Measurements from ENCODE around the gene TCHP. TPM values are rescaled to one million over a fixed set of nuclear protein-coding genes. Genes with fewer than 3 reads are reported as not detected.
"Not testable (repeated sequence)": the region's sequence is repeated elsewhere in the genome, so short reads cannot be mapped to it uniquely, and the experiment has no call there.

The TCHP gene
- total RNA-seq, 1 donor from 2014 or later, result 7.7 TPM

DNA sequence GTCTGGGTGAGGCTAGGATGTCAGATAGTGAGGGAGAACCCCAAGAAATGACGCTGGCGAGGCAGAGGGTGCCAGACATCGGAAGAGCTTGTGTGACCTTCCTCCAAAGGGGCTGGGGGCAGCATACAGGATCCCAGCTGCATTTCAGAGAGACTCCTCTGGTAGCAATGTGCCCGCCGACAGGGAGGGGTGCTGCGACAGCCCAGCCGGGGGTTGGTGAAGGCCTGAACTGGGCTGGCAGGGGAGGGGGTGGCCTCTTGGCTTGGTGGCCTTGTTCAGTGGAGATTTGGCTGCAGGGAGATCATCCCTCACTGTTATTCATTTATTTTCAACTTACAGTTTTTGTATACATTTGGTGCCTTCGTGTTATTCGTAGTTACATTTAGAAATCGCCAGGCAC lies 5.2 kb downstream of the TCHP start:
- no peak for ATAC-seq
- DNase-seq (ENCODE audit: low spot score), result no peak

- peak; percentile 86 for ATAC-seq
- DNase-seq (ENCODE audit: low spot score), result no peak
Observed at GRCh38 chr12:109910254-109910968, 10.3 kb downstream of the TCHP start.

- ATAC-seq (peak; percentile 74), DNase-seq (ENCODE audit: low spot score) (no peak)
Observed at GRCh38 chr12:109910969-109911348, 10.9 kb downstream of the TCHP start.

- DNase-seq (ENCODE audit: low spot score), result no peak
- no peak for ATAC-seq
Observed at GRCh38 chr12:109912855-109913321, 12.8 kb downstream of the TCHP start.

- ATAC-seq (no peak), DNase-seq (ENCODE audit: low spot score) (no peak)
Observed at GRCh38 chr12:109914461-109914860, 14.4 kb downstream of the TCHP start.

GRCh38 chr12:109915171-109916040 lies 15.3 kb downstream of the TCHP start:
- no peak for ATAC-seq
- no peak for DNase-seq (ENCODE audit: low spot score)

- no peak for ATAC-seq
- DNase-seq (ENCODE audit: low spot score), result no peak
Observed at GRCh38 chr12:109916045-109916444, 16.0 kb downstream of the TCHP start.

- ATAC-seq (no peak), DNase-seq (ENCODE audit: low spot score) (no peak)
Observed at GRCh38 chr12:109919456-109919855, 19.4 kb downstream of the TCHP start.

GRCh38 chr12:109920261-109920780 lies 20.2 kb downstream of the TCHP start:
- no peak for DNase-seq (ENCODE audit: low spot score)
- ATAC-seq, result no peak

- no peak for DNase-seq (ENCODE audit: low spot score)
Observed at GRCh38 chr12:109921982-109922381, 21.9 kb downstream of the TCHP start.

GRCh38 chr12:109923038-109923437 lies 23.0 kb downstream of the TCHP start:
- ATAC-seq (no peak), DNase-seq (ENCODE audit: low spot score) (no peak)

More at GRCh38 chr12:109921982-109922381, 21.9 kb downstream of the TCHP start:
- ATAC-seq, result no peak

DNA sequence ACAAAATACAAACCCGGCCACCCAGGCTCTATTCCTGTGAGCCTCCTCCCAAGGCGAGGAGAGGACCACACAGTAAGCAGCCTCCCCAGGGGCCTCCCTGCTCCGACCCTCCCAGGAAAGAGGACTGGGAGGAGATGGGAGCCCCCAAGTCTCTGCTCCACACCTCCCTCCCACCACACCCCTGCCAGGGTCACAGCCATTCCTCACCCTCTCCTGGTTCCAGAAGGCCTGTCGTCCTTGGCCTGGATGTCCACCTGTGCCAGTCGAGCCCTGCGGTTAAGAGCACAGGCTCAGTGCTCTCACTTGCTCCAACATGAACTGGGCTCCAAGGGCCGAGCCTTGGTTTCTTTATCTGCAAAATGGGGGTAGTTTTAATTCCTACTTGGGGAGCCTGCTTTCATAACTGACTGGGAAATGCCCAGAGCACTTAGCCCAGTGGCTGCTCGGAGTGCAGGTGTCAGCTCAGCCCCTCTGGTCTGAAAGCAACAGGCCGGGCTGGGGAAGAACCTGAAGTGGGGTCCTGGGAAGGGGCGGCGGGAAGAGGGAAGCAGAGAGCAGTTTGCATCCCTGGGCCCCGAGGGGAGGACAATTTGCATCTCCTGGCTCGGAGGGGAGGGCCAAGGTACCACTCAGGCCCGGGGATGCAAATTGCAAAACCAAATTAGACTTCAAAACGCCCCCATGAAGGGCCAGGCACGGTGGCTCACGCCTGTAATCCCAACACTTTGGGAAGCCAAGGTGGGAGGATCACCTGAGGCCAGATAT lies 23.6 kb downstream of the TCHP start:
- ATAC-seq (no peak), DNase-seq (ENCODE audit: low spot score) (no peak)

DNA sequence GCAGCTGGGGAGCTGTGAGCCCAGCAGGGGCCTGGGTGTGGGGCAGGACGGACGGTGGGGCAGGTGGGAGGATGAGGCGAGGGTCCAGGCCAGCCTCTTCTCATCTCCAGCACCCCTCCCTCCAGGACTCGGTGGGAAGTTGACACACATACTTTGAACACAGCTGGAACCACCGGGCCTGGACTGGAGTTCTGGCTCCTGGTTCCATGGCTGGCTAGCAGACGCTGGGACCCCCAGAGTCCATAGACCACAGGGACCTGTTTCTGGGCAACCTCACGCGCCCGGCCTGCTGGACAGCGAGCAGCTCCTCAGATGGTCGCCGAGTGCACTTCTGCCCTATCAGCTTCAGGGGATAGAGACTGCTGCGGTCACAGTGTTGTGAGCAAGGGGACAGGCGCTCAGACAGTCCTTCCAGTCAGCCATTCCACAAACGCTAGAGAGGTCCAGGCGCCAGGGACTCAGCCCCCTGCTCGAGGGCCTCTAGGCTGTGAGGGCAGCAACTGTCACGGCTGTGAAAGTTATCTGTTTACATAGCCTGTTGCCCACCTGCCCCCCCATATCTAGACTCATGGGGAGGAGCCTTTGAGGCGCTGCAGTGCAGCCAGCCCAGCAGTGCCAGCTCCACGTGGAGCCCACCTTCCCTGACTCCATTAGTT lies 25.2 kb downstream of the TCHP start:
- DNase-seq (ENCODE audit: low spot score) (no peak), ATAC-seq (no peak)

- ATAC-seq (no peak), DNase-seq (ENCODE audit: low spot score) (no peak)
Observed at GRCh38 chr12:109926016-109926415, 25.9 kb downstream of the TCHP start.

DNA sequence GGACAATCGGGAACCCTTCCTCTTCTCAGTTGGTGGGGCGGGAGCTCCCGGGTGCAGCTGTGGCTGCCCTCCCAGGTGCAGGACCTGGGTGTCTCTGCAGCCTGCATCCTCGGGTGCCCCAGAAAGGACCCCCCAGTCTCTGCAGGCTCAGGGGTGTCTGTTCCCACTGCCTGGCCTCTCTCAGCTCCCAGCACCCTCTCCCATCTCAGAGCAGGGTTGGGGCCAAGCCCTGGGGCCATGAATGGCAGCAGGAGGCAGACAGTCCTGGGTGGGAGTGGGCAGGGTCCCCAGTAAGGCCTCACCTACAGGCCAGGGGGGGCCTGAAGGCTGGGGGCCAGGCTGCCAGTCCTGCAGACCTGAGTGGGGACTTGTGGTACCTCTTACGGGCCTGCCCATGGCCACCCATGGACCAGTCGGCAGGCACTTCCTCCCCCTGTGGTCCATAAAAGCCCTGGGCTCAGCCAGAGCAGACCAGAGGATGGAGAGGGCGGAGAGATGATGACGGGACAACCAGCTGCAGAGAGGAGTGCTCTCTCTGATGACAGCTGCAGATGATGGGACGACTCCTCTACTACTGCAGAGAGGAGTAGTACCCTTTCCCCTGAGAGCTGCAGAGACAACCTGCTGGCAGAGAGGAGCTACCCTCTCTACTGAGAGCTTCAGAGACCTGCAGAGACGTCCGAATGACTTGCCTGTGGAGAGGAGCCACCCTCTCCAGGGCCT lies 26.6 kb downstream of the TCHP start:
- no peak for DNase-seq (ENCODE audit: low spot score)
- ATAC-seq, result no peak

DNA sequence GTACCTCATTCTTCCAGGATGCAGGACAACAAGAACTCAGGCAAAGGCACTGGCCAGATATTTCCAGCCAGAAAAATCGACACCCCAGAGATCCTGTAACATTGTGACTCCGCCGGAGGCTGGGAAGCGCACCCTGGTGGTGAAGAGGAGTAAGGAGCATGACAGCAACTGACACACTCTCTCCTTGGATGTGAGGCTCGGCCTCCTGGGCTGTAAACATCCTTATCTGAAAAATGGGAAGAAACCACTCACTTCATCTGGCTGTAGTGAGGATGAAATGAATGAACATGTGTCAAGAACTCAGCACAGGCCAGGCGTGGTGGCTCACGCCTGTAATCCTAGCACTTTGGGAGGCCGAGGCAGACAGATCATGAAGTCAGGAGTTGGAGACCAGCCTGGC lies 27.5 kb downstream of the TCHP start:
- ATAC-seq, result peak; percentile 87
- DNase-seq (ENCODE audit: low spot score), result no peak

GRCh38 chr12:109928058-109928656 lies 28.1 kb downstream of the TCHP start:
- DNase-seq (ENCODE audit: low spot score), result no peak
- ATAC-seq, result no peak

DNA sequence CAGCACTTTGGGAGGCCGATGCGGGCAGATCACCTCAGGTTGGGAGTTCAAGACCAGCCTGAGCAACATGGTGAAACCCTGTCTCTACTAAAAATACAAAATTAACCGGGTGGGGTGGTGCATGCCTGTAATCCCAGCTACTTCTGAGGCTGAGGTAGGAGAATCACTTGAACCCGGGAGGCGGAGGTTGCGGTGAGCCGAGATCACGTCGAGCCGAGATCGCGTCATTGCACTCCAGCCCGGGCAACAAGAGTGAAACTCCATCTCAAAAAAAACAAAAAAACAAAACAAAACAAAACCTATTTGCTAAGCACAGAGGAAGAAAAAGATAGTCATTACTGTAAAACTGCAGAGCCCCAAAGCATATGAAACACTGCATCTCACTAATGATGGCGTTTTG lies 29.3 kb downstream of the TCHP start:
- not testable (repeated sequence) for DNase-seq (ENCODE audit: low spot score)

GRCh38 chr12:109930028-109930800 lies 30.1 kb downstream of the TCHP start:
- no peak for ATAC-seq
- DNase-seq (ENCODE audit: low spot score), result no peak

More for the DNA sequence above, 29.3 kb downstream of the TCHP start:
- ATAC-seq, result not testable (repeated sequence)

All from left lobe of liver (tissue), 2 donors.